ENCODE measurements around the gene FAM20C.

GRCh38 chr7:292826-293225 lies 100.5 kb downstream of the FAM20C start:
- no peak for TF ChIP-seq POLR2A (IDR thresholded peaks at IDR 0.05; ENCODE audit: low read depth)
- no peak for TF ChIP-seq EP300 (IDR thresholded peaks at IDR 0.05)
